Naive thymus-derived CD8-positive, alpha-beta T cell (primary cell): Measurements from ENCODE around the gene BICDL1. TPM values are rescaled to one million over a fixed set of nuclear protein-coding genes. Genes with fewer than 3 reads are reported as not detected.

Source experiments
- ATAC-seq, 2 donors: fragments of 150-1000 bp; cut with Tn5 transposase in 1 of 2; sonication (Bioruptor Pico), chemical (Tn5 transposase) in 1 of 2; 1 replicate in 1 of 2; 2 replicates in 1 of 2; pipeline ENCODE4 v1.10.0; 2021; ENCODE audit warnings: mild to moderate bottlenecking in 2 of 2, moderate library complexity in 2 of 2
- POLR2A ChIA-PET: fragments of 350-600 bp; sonication (Branson Sonifier 250); formaldehyde crosslinking; loops from one replicate; lab custom pipeline; 2021; ENCODE audit warnings: antibody characterized with exemption; lab: Charles Lee
- DNase-seq, 10 donors: peaks; one replicate each; pipeline versions ENCODE4 v3.0.0 to v3.0.0-alpha.2; 2020 to 2022
- H3K27ac Mint-ChIP-seq, 10 donors: one replicate each; pipeline ENCODE4 v1.8.0; 2020 to 2022; ENCODE audit warnings: mild to moderate bottlenecking in 10 of 10, mixed read lengths in 10 of 10, moderate library complexity in 4 of 10, inconsistent platforms in 1 of 10
- H3K27me3 Mint-ChIP-seq, 5 donors: one replicate each; pipeline ENCODE4 v1.8.0; 2021 to 2022; ENCODE audit warnings: mixed read lengths in 5 of 5
- H3K36me3 Mint-ChIP-seq, 3 donors: one replicate each; pipeline ENCODE4 v1.8.0; 2020 to 2022; ENCODE audit warnings: mixed read lengths in 3 of 3, mild to moderate bottlenecking in 2 of 3, inconsistent platforms in 1 of 3
- H3K4me1 Mint-ChIP-seq, 4 donors: one replicate each; pipeline ENCODE4 v1.8.0; 2021 to 2022; ENCODE audit warnings: mixed read lengths in 4 of 4
- H3K4me3 Mint-ChIP-seq, 10 donors: one replicate each; pipeline ENCODE4 v1.8.0; 2020 to 2022; ENCODE audit warnings: mild to moderate bottlenecking in 10 of 10, mixed read lengths in 10 of 10, moderate library complexity in 6 of 10, inconsistent platforms in 1 of 10
- H3K9me3 Mint-ChIP-seq, 9 donors: one replicate each; pipeline ENCODE4 v1.8.0; 2020 to 2022; ENCODE audit warnings: mixed read lengths in 9 of 9, mild to moderate bottlenecking in 3 of 9, inconsistent platforms in 1 of 9, moderate library complexity in 1 of 9
- polyA plus RNA-seq, 3 donors: library from polyadenylated mRNA; unstranded; fragments of 300-500 nt; fragmentation: Illumina TruSeq; gene quantifications; one replicate each; pipeline ENCODE4 v1.2.3, GENCODE V29; 2021
- total RNA-seq, 8 experiments: library from RNA in 2 of 8; stranded (reverse) in 2 of 8; gene quantifications; one replicate each; pipeline ENCODE4 v1.2.3 and lab custom pipeline; 2021 to 2026

The BICDL1 gene
- total and polyA plus RNA-seq, 5 experiments from 2014 or later = 1.2 to 157 (median 1.9) TPM

GRCh38 chr12:120060196-120060595, 71.2 kb downstream of the BICDL1 start:
- H3K27ac Mint-ChIP-seq = peak overlapping the region in 1 of 10 donors; percentile 43
- no peaks in the 10 kb centered on the region for H3K9me3 Mint-ChIP-seq
- POLR2A ChIA-PET = interaction anchor here (0.7 kb wide), 1 partner anchor 39 kb away, joined by 3 read pairs; no protein-coding TSS in a partner anchor
- DNase-seq = no peak
- H3K36me3 Mint-ChIP-seq = peaks cover 0 to 39% (median 15%) of the 10 kb centered on the region in 3 donors
- H3K27me3 Mint-ChIP-seq = no peaks in the 10 kb centered on the region
- ATAC-seq = no peak
- no peak overlapping the region for H3K4me3 Mint-ChIP-seq
- H3K4me1 Mint-ChIP-seq = peaks cover 0 to 2% (median 0%) of the 10 kb centered on the region in 4 donors

DNA sequence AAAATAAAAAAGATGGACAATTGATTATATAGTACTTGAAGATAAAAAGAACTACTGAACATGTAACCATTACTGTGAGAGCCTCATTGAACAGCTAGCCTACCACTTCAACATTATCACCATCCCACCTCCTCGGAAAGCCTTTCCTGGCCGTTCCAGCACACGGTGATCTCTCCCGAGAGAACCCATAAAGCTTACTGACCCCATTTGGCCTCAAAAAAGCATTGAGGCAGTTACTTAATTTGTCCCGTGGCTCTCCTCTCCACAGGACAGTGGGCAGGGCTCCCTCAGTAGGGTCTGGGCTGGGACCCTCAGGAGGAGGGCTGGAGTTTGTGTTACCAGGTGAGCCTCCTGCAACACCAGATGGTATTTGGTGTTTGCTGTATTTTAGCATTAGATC, 71.7 kb downstream of the BICDL1 start:
- POLR2A ChIA-PET = no interaction called here
- no peak overlapping the region for H3K27ac Mint-ChIP-seq
- no peaks in the 10 kb centered on the region for H3K9me3 Mint-ChIP-seq
- peaks cover 0 to 43% (median 15%) of the 10 kb centered on the region in 3 donors for H3K36me3 Mint-ChIP-seq
- DNase-seq = no peak
- peaks cover 0 to 2% (median 0%) of the 10 kb centered on the region in 4 donors for H3K4me1 Mint-ChIP-seq
- H3K27me3 Mint-ChIP-seq = no peaks in the 10 kb centered on the region
- ATAC-seq = no peak
- no peak overlapping the region for H3K4me3 Mint-ChIP-seq

DNA sequence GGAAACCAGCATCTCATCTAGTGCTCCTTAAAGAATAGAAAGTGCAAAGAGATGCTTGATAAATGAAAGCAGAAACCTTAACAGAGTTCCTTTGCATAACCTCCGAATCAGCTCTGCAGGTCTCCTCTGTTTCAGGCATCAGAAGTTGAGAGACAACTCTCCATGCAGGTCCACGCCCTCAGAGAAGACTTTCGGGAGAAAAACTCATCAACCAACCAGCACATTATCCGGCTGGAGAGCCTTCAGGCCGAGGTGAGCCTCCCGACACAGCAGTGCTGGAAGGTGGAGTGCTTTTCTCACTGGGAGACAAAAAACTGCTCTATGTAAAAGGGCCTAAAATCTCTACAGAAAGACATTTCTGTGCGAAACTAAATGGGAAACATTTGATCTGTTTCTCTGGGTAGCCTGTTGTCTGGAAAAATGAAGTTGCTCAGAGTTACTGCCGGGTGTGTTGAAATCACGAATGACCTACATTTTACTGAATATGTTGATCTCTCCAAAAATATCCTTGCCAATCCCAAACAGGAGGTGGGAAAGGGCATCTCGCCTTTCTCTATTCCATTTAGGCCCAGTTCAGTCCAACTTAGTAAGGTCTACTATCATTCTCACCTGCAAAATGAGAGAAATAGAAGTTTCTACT, 72.7 kb downstream of the BICDL1 start:
- no peak overlapping the region for H3K4me3 Mint-ChIP-seq
- ATAC-seq (no peak), DNase-seq (no peak)
- POLR2A ChIA-PET = no interaction called here
- H3K4me1 Mint-ChIP-seq = peaks cover 0 to 2% (median 0%) of the 10 kb centered on the region in 4 donors
- H3K27me3 Mint-ChIP-seq = no peaks in the 10 kb centered on the region
- peak overlapping the region in 1 of 10 donors; percentile 39 for H3K27ac Mint-ChIP-seq
- H3K36me3 Mint-ChIP-seq = peaks cover 0 to 51% (median 15%) of the 10 kb centered on the region in 3 donors
- H3K9me3 Mint-ChIP-seq = no peaks in the 10 kb centered on the region

GRCh38 chr12:120062976-120063579, 74.0 kb downstream of the BICDL1 start:
- DNase-seq (no peak), ATAC-seq (no peak)
- no peak overlapping the region for H3K4me3 Mint-ChIP-seq
- no peaks in the 10 kb centered on the region for H3K27me3 Mint-ChIP-seq
- H3K9me3 Mint-ChIP-seq = no peaks in the 10 kb centered on the region
- H3K27ac Mint-ChIP-seq = peak overlapping the region in 1 of 10 donors; percentile 61
- peaks cover 0 to 62% (median 15%) of the 10 kb centered on the region in 3 donors for H3K36me3 Mint-ChIP-seq
- POLR2A ChIA-PET = interaction anchor here (0.6 kb wide), 1 partner anchor 1396 kb away, joined by 3 read pairs; no protein-coding TSS in a partner anchor
- peaks cover 0 to under 1% (median 0%) of the 10 kb centered on the region in 4 donors for H3K4me1 Mint-ChIP-seq

GRCh38 chr12:120064054-120064940, 75.3 kb downstream of the BICDL1 start:
- H3K4me3 Mint-ChIP-seq = no peak overlapping the region
- POLR2A ChIA-PET = interaction anchor here (0.6 to 0.7 kb wide), 2 partner anchors 25 to 63 kb away, joined by 3 to 5 read pairs; no protein-coding TSS in a partner anchor
- no peaks in the 10 kb centered on the region for H3K4me1 Mint-ChIP-seq
- H3K9me3 Mint-ChIP-seq = no peaks in the 10 kb centered on the region
- DNase-seq = no peak
- H3K27me3 Mint-ChIP-seq = no peaks in the 10 kb centered on the region
- ATAC-seq = no peak
- H3K27ac Mint-ChIP-seq = peak overlapping the region in 2 of 10 donors; percentile 36 to 53
- peaks cover 0 to 63% (median 15%) of the 10 kb centered on the region in 3 donors for H3K36me3 Mint-ChIP-seq

GRCh38 chr12:120065472-120065871, 76.4 kb downstream of the BICDL1 start:
- Mint-ChIP-seq H3K4me1 (no peaks in the 10 kb centered on the region), H3K27me3 (no peaks in the 10 kb centered on the region), H3K4me3 (no peak overlapping the region), H3K27ac (no peak overlapping the region), H3K9me3 (no peaks in the 10 kb centered on the region), H3K36me3 (peaks cover 0 to 68% (median 15%) of the 10 kb centered on the region in 3 donors)
- POLR2A ChIA-PET = no interaction called here
- no peak for ATAC-seq
- no peak for DNase-seq

GRCh38 chr12:120066341-120066740, 77.3 kb downstream of the BICDL1 start:
- H3K36me3 Mint-ChIP-seq = peaks cover 0 to 71% (median 16%) of the 10 kb centered on the region in 3 donors
- DNase-seq = no peak
- ATAC-seq = no peak
- H3K4me1 Mint-ChIP-seq = no peaks in the 10 kb centered on the region
- H3K4me3 Mint-ChIP-seq = no peak overlapping the region
- H3K9me3 Mint-ChIP-seq = no peaks in the 10 kb centered on the region
- POLR2A ChIA-PET = no interaction called here
- H3K27ac Mint-ChIP-seq = peak overlapping the region in 1 of 10 donors; percentile 4
- H3K27me3 Mint-ChIP-seq = no peaks in the 10 kb centered on the region

- no peaks in the 10 kb centered on the region for H3K4me1 Mint-ChIP-seq
- POLR2A ChIA-PET = no interaction called here
- peaks cover 0 to 71% (median 12%) of the 10 kb centered on the region in 3 donors for H3K36me3 Mint-ChIP-seq
- no peaks in the 10 kb centered on the region for H3K27me3 Mint-ChIP-seq
- H3K27ac Mint-ChIP-seq = peak overlapping the region in 2 of 10 donors; percentile 2 to 68
- no peaks in the 10 kb centered on the region for H3K9me3 Mint-ChIP-seq
- ATAC-seq = no peak
- DNase-seq = no peak
- H3K4me3 Mint-ChIP-seq = no peak overlapping the region
Observed at GRCh38 chr12:120067084-120067869, 78.2 kb downstream of the BICDL1 start.

DNA sequence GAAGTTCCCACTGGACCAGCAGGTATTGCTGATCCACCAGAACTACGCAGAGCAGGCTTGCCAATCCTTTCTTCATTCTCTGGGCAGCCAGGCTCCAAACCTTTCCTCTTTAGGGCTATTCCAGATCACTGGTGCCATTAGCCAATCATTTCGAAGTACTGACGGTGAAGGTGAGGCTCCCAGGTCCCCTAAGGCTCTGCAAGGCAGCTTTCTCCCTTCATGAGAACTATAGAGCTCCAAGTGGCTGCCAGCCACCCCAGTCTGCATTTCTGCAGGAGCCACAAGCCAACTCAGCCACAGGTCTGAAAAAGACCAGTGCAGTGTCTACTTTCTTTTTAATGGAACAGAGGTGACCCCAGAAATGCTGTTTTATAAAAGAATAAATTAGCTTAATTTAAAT, 78.9 kb downstream of the BICDL1 start:
- POLR2A ChIA-PET = no interaction called here
- H3K27me3 Mint-ChIP-seq = no peaks in the 10 kb centered on the region
- DNase-seq = no peak
- peak overlapping the region in 4 of 10 donors; percentile 2 to 68 (median 36) for H3K27ac Mint-ChIP-seq
- H3K9me3 Mint-ChIP-seq = no peaks in the 10 kb centered on the region
- no peak for ATAC-seq
- no peak overlapping the region for H3K4me3 Mint-ChIP-seq
- no peaks in the 10 kb centered on the region for H3K4me1 Mint-ChIP-seq
- peaks cover 0 to 71% (median 11%) of the 10 kb centered on the region in 3 donors for H3K36me3 Mint-ChIP-seq

DNA sequence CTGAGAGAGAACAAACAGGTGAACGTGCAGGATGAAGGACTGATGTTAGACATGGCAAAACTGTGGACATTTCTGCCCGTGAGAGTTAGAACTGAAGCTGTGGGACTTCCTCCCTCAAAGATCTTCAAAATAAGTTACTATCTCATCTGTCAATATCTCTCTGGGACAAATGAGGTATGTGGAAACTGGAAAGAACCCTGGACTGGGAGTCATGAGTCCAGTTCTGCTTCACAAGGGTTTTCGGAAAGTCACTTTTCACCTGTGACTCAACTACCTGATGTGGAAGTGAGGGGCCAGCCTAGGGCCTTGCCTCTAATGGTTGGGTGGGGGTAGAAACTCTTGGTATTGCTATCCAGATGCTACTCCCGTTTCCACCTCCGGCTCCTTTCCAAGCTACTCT, 80.2 kb downstream of the BICDL1 start:
- POLR2A ChIA-PET = no interaction called here
- Mint-ChIP-seq H3K9me3 (no peaks in the 10 kb centered on the region), H3K4me3 (no peak overlapping the region), H3K27ac (peak overlapping the region in 2 of 10 donors; percentile 17 to 19), H3K27me3 (no peaks in the 10 kb centered on the region), H3K4me1 (peaks cover 3 to 6% (median 4%) of the 10 kb centered on the region in 4 donors), H3K36me3 (peaks cover 0 to 70% (median 14%) of the 10 kb centered on the region in 3 donors)
- ATAC-seq (no peak), DNase-seq (no peak)

GRCh38 chr12:120071493-120072020, 82.5 kb downstream of the BICDL1 start:
- POLR2A ChIA-PET = interaction anchor here (0.6 kb wide), 1 partner anchor 133 kb away, joined by 3 read pairs; no protein-coding TSS in a partner anchor
- H3K27me3 Mint-ChIP-seq = no peaks in the 10 kb centered on the region
- ATAC-seq = no peak
- DNase-seq = no peak
- peaks cover 12 to 18% (median 16%) of the 10 kb centered on the region in 4 donors for H3K4me1 Mint-ChIP-seq
- no peaks in the 10 kb centered on the region for H3K9me3 Mint-ChIP-seq
- H3K27ac Mint-ChIP-seq = no peak overlapping the region
- peaks cover 0 to 51% (median 10%) of the 10 kb centered on the region in 3 donors for H3K36me3 Mint-ChIP-seq
- H3K4me3 Mint-ChIP-seq = no peak overlapping the region
